NCI-H1092 treated with DMSO at 0.1 percent for 48 hours (cell line): ENCODE measurements around the gene PRKACA.

Source experiments
- DNase-seq: peaks from one replicate; lab custom pipeline; 2025; lab: John Stamatoyannopoulos, UW

PRKACA gene

DNA sequence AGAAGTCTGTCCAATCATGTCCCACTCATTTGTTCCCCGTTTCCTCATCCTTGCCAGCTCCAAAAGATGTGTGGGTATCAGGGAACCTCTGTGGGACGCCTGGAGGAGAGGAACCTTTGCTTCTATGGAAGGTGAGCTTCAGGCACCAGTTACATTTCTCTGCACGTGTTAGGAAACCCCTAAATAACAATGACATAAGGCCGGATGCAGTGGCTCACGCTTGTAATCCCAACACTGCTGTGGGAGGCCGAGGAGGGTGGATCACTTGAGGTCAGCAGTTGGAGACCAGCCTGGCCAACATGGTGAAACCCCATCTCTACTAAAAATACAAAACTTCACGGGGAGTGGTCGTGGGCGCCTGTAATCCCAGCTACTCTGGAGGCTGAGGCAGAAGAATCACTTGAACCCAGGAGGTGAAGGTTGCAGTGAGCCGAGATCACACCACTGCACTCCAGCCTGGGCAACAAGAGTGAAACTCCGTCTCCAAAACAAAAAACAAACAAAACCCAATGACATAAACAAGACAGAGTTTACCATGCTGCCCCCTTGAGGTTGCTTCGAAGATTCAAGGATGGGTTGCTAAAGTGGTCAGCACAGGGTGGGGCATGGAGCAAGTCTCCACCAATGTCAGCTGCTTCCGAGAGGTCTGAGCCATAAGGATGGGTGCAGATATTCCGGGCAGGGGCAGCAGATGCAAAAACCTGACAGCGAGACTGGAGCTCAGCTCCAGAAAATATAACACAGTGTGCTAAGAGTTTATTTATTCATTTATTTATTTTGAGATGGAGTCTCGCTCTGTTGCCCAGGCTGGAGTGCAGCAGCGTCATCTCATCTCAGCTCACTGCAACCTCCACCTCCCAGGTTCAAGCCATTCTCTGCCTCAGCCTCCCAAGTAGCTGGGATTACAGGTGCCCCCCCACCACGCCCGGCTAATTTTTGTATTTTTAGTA, 74.6 kb downstream of the PRKACA start:
- DNase-seq, result peak; percentile 29
